GM19324 (cell line): ENCODE data around the gene NDUFA7.
A peak's percentile ranks its signal among the peaks of the same experiment; 100 is the strongest.
"Not testable (repeated sequence)": the region's sequence is repeated elsewhere in the genome, so short reads cannot be mapped to it uniquely, and the experiment has no call there.

Experiments used
- ATAC-seq: cut with Tn5 transposase; IDR thresholded peaks from one replicate; pipeline ENCODE4 v1.9.1; 2021; ENCODE audit warnings: mild to moderate bottlenecking, moderate library complexity; ENCODE audit not compliant: unreplicated experiment, low FRiP score

NDUFA7 gene

DNA sequence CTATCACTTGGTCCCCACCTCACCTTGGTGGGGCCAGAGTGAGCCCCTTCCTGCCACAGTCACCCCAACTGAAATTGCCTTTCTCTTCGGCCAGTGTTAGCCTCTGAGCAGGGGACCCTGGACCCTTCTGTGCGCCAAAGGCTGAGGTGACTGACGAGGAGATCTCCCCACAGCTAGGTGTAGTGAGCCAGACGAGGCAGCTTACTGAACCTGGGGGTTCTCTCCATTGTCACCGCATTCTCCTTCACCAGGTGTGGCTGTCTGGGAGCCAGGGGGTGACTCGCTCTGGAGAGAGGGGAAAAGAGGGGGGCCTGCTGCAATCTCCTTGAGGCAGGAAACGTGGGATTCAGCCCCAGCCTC is 1.4 kb upstream of the NDUFA7 start:
- no peak for ATAC-seq

DNA sequence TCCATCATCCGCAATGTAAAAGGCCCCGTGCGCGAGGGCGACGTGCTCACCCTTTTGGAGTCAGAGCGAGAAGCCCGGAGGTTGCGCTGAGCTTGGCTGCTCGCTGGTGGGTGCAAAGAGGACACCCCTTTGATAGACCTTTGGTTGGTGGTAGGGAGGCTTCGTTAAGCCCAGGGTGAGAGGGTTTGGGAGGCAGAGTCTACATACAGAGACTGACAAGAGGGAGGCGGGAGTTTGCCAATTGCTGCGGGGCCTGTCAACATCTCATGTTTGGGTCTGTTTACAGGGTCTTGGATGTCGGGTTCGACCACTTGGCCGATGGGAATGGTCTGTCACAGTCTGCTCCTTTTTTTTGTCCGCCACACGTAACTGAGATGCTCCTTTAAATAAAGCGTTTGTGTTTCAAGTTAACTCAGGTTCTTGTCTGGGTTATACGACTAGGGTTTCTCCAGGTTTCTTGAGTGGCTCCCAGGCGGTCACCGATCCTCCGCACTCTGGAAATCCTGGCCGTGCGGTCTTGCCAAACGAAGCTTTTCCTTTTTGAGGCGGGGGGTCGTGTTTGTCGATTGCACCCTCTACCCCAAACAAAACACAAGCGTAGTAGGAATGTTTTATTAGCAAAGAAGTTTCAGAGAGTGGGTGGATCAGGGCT is 937 bp upstream of the NDUFA7 start:
- ATAC-seq, result peak; percentile 1

DNA sequence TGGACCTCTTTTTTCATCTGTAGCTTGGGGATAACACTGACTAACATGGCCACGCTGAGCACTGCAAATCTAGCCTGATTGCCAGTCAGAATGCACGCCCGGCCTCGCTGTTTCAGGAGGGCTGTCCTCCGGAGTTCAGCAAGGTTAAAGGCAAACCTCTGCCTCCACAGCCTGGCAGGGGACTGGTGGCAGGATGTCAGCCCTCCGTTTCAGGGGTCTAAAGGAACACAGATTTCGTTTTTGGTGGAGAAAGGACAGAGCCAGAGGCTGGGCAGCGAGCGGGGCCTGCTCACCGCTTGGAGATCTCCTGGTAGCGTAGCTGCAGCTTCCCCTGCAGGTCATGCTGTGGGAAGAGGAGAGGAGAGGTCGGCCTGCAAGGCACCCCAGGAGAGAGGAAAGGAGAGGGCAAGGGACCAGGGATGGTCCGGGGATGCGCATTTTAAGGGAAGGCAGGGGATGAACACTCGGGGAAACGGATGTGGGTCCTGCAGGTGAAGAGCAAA is 560 bp downstream of the NDUFA7 start:
- peak; percentile 1 for ATAC-seq

DNA sequence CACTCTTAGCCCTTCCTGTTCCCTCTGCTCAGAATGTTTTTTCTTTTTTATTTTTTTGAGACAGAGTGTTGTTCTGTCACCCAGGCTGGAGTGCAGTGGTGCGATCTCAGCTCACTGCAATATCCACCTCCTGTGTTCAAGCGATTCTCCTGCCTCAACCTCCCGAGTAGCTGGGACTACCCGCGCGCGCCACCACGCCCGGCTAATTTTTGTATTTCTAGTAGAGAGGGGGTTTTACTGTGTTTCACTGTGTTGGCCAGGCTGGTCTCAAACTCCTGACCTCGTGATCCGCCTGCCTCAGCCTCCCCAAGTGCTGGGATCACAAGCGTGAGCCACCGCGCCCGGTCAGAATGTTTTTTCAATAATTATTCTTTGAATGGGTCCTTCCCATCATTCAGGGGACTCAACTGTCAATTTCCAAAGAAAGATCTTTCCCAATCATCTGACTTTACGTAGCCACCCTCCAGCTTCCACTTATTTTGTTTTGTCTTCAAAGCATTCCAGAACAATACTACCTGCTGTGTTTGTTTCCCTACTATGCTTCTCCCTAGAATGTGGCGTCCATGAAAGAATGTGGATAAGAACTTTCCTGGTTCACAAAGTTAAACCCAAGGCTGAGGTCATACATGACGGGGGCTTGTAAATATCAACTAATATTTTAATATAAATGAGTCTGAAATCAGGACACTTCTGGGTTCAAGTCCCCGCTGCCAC is 1.2 kb downstream of the NDUFA7 start:
- no peak for ATAC-seq

DNA sequence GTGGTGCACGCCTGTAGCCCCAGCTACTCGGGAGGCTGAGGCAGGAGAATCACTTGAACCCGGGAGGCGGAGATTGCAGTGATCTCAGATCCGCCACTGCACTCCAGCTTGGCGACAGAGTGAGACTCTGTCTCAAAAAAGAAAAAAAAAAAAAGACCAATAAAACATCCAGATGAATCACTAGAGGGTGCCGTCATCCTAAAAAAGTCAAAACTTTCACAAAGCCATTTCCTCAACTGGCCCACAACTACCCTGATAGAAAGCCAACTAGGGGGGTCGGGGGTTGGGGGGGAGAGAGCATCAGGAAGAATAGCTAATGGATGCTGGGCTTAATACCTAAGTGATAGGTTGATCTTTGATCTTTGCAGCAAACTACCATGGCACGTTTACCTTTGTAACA is 2.3 kb downstream of the NDUFA7 start:
- ATAC-seq, result not testable (repeated sequence)

DNA sequence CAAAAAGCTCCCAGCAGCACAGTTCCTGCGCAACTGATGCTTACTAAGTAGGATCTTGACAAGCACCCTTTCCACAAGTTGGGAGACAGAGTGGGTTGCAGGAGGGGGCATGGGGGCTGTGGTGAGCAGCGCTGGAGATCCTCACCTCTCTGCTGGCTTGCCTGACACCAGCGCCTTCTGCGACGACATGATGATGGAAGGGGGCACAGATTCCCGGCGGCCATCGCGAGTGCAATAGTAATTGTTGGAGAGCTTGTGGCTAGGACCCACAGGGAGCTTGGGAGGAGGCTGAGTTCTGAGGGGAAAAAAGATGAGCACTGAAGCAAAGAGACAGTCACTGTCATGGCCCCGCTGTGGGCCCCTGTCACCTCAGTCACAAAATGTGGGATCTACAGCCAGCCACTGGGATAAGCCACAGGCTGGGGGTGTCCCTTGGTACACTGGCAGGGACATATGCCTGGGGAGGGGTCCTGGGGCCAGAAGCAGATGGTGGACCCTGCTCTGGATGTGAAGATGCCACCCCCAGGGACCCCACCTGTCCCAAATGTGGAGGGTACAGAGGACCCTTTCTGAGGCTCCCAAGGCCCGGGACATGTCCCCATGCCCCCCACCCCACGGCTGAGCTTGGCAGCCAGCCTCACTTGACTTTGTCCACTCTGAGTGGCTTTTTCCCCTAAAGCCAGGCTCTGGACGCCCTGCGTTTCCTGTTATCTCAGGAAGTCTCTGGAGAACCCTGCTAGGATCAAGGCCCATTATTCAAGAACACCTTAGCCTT is 4.6 kb downstream of the NDUFA7 start:
- ATAC-seq, result no peak

DNA sequence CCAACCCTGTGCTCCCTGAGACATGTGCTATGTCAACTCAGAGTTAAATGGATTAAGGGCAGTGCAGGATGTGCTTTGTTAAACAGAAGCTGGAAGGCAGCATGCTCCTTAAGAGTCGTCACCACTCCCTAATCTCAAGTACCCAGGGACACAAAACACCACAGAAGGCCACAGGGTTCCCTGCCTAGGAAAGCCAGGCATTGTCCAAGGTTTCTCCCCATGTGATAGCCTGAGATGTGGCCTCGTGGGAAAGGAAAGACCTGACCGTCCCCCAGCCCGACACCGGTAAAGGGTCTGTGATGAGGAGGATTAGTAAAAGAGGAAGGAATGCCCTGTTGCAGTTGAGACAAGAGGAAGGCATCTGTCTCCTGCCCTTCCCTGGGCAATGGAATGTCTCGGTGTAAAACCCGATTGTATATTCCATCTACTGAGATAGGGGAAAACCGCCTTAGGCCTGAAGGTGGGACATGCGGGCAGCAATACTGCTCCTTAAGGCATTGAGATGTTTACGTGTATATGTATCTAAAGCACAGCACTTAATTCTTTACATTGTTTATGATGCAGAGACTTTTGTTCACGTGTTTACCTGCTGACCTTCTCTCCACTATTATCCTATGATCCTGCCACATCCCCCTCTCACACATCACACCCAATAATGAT is 6.1 kb downstream of the NDUFA7 start:
- ATAC-seq, result not testable (repeated sequence)

DNA sequence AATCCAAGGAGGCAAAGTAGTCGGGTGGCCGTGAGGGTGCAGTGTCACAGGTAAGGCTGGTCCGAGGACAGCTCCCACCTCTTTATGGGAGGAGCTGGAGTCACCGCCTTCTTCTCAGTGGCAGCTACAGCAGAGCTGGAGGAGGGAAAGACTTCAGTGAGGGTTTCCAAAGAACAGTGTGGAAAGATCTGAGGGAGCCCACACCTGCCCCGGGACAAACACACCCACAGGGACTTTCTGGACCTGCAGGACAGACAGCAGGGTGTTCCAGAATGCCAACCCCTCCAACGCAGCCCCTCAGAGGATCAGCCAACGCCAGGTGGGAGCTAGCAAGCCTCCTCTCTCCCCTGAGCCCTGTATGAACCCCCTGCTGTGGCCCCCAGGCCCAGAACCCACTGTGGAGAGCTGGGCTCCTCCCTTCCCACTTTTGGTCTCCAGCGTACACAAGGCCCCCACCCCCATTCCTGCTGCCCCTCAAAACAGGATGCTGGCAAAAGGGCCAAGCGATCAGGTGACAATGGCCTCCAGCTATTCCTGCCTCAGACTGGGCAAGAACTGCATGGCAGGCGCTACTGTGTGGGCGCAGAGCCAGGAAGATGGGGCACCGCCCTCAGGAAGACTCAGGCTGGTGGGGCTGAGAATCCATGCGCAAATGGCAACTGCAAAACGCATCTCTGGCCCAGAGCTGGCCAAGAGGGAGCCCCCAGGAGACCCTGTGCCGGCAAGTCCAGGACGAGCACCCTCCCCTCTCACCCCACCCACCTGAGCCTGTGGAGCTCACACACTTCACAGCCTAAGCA is 9.5 kb downstream of the NDUFA7 start:
- no peak for ATAC-seq

DNA sequence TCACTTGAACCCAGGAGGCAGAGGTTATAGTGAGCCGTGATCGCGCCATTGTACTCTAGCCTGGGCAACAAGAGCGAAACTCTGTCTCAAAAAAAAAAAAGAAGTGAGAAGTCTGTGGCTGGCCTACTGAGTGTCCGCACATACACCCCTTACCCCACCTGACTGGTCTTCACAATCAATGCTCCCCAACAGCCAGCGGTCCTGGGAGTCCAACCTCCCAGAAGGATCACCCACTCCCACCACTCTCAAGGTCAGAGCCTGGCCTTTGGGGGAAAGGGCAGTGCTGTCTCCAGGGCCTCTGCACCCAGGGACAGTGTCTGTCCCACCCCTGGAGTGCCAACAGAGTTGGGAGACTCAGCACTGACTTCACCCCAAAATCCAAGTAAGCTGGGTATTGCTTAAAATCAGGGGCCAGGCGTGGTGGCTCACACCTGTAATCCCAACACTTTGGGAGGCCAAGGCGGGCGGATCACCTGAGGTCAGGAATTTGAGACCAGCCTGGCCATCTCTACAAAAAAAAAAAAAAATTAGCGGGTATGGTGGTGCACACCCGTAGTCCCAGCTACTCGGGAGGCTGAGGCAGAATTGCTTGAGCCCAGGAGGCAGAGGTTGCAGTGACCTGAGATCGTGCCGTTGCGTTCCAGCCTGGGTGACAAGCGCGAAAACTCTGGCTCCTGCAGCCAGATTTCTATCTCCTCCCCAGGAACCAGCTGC is 10.7 kb downstream of the NDUFA7 start:
- no peak for ATAC-seq

DNA sequence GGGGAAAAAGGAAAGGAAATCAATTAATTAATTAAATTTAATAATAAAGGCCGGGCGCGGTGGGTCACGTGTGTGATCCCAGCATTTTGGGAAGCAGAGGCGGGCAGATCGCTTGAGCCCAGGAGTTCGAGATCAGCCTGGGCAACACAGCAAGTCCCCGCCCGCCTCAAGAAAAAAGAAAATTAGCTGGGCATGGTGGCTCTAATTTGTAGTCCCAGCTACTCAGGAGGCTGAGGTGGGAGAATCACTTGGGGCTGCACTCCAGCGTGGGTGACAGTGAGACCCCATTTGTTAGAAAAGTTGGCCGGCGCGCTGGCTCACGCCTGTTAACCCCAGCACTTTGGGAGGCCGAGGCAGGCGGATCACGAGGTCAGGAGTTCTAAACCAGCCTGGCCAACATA is 12.3 kb downstream of the NDUFA7 start:
- ATAC-seq, result no peak

DNA sequence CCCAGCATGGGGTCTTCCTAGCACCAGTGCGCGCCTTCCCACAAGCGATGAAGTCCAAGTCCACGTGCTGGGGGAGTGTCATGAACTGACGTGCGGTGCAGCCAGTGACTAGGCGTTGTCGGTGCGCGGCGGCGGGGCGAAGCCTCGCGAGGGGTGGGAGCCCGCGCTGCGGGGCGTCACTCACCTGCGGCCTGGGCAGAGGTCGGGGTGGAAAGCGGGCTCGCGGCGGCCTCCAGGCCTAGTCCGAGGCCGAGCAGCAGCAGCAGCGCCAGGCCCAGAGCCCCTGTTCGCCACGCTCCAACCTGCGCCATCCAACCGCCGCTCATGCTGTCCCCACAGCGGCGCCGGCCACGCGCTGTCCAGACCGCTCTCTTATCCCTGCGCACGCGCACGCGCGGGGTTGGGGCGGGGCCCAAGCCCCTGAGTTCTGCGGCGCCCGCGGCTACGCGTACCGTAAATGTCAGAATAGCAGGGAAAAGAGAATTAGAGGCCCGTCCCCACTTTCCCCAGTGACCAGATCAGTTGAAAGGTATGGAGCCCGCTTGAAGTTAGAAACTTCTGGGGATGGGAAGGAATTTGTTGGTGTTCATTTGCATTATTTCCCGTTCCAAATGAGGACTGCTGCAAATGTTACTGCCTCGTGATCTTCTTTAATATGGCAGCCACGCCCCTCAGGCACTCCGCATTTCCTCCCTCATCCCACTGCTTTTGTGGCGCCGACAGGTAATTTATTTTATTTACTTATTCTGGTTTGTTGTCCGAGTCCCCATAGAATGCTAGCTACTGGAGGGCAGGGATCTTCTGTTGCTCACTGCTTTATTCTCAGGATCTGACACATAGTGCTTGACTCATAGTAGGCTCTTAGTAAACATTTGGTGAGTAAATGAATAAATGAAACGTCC is 13.0 kb downstream of the NDUFA7 start, which contains the start of gene CD320:
Gene CD320 (minus strand): TSS at position 394 of the 902 bp plus-strand sequence. CDS start 68 bp downstream, at position 326.
- ATAC-seq, result peak; percentile 78

DNA sequence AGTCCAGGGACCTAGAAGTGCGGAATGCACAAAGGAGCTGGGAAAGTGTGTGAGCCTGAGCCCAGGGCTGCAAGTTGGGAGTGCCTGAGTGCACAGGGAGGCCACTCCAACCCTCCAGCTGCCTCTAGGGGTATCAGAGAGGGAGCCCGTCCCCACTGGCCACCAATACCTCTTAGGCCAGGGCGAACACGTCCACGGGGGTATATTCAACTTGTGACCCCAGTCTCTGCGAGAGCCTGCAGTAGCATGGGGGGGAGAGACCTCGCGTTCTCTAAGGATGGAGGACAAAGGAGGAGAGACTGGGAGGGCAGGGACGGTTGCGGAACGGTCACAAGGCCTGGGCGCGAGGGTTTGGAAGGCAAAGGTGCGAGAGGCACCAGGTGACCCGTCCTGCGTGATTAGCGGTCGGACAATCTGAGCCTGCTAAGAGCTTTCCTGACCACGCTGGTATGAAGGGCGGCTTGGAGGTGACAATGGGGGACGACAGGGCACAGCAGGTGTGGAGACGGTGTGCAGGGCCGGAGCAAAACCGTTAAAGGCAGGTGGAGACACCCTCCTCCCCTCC is 13.7 kb downstream of the NDUFA7 start:
- ATAC-seq, result no peak

DNA sequence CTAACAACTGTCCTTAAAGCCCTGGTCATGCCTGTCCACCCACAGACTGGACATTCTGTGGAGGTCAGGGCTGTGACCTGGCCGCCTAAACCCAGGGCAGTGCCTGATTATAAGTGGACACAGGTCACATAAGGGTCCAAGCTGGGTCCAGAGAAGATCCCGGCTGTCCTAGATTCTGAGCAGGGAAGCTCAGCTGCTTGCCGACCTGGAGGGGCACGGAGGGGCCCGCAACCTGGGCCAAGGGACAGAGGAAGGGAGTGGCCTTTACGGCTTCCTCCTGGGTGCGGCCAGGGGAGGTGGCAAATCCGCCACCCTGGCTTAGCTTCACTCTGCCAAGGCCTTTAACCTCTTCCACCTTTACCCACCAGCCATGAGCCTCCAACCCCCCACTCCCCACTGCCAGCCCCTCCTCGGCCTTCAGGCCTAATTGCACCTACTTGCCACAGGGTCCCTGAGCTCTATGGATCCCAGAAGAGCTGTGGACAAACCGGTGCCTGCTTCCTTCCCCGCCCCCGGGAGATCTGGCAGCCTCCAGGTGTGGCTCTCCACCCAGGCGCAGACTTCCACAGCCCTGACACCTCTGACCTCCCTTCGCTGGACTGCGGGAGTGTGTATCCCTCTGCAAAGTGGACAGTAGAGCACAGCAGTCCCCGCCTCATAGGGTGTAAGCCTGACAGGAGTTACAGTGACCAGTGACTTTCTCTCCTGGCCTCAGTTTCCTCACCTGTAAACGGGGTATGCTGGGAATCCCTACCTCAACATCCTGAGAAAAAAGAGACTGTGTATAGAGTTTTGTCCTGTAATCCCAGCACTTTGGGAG is 14.7 kb downstream of the NDUFA7 start:
- no peak for ATAC-seq

DNA sequence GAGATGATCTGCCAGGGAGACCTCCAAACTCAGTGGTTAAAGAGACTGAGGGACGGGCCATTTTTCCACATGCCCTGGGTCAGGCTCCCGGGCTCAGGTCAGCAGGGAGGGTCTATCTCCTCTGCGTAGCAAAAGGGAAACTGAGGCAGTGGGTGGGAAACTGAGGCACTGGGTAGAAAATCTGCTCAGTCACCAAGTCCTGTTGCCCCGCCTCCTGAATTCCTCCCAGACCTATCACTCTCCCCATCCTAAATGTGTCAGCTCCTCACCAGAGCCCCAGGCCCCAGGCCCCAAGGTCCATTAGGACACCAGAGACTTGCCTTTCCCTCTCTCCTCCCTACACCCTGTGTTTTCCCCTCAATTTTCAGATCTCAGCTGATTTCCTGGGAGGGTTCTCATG is 15.4 kb downstream of the NDUFA7 start:
- no peak for ATAC-seq

DNA sequence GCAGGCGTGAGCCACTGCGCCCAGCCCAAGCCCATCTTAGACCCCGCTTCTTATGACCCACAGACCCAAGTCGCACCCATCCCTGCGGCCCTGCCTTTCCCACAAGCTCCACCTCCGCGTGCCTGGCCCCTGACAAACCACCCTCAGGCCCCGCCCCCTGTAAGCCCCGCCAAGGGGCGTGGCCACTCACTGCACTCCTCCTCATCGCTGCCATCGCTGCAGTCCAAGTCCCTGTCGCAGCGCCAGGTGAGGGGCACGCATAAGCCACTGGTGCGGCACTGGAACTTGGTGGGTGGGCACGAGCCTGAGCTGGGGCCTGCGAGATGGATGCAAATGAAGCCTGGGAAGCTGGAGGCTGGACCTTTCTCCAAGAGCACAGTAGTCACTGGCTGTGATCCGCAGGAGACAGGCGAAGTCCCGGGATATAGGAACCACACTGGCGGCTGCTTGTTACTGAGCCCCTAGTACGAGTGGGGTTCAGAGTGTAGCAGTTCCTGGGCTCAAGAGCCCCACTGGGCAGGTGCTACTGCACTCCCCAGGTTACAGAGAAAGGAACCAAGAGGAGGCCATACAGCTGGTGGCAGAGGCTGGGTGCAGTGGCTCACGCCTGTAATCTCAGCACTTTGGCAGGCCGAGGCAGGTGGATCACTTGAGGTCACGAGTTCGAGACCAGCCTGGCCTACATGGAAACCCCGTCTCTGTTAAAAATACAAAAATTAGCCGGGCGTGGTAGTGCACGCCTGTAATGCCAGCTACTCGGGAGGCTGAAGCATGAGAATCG is 16.1 kb downstream of the NDUFA7 start:
- ATAC-seq, result no peak

DNA sequence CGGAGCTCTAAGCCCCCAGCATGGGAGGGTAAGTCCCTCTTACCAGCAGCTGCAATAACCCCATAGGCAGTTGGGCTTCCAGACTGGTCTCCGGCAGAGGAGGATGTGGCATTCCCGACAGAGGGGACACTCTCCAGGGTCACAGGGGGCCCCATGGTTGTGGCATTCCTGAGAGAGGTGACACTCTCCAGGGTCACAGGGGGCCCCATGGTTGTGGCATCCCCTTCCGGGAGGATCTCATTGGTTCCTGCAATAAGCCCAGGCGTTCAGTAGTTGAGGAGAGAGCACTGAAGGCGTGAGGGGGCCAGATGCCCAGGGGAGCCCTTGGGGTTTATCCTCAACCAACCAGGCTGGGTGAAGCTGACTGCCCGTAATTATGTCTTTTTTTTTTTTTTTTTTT is 18.4 kb downstream of the NDUFA7 start:
- no peak for ATAC-seq

DNA sequence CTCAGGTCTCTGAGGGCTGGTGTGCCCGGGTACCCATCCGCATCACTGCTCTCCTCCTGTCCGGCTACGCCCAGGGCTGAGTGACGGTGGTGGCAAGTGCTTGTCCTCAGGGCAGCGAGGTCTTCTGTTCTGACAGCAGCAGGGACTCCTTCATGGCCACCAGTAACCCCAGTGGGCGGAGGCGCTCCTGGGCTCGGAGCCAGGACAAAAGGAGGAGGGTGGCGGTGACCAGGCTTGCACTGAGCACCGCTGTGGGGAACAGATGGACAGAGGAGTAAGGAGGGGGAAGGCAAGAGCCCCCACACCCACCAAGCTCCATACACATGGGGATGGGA is 18.9 kb downstream of the NDUFA7 start:
- ATAC-seq, result no peak
